ENCODE data around the gene CREB3L2.
A peak's percentile ranks its signal among the peaks of the same experiment; 100 is the strongest.

Gene CREB3L2

DNA sequence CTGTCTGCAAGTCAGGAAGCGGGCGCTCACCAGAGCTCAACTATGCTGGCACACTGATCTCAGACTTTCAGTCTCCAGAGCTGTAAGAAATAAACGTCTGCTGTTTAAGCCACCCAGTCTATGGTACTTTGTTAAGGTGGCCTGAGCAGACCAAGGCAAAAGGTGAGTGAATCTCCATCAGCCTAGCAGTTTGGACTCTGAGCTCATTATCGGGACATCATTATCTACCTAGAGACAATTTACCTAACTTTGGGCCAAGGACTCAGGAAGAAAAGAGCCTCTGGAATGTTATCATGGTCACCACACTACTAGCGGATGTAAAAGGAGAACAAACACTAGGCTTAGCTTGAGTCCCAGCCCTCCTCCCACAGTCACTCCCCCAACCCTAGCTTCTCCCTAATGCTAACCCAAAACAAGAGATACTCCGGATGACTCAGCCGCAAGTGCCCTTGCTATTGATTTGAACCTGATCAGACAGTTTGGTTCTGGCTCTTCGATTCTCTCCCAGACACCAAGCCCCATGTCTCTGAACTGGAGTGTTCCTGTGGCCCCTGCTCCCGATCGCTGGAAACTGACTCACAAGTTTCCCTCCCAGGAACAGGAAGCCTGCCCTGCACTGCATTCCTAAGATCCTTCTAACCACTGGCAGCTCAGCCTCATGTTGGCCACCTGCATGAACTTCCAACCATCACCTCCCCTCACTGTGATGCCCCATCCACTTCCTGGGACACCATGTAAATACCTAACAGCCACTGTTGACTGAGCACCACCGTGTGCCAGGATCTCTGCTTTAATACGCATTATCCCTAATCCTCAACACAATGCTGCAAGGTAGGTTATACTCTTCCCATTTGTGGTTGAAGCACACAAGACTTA, 34.5 kb downstream of the CREB3L2 start:
- H3K36me3 ChIP-seq (ENCODE audit: control insufficient read depth in 5 of 5, insufficient read depth in 5 of 5, low read length in 5 of 5): peaks cover 0 to 3% (median 0%) of the 10 kb centered on the region in 5 donors
- no peak overlapping the region for H3K27ac ChIP-seq (ENCODE audit: low read depth, low read length)
- peaks cover 4 to 46% (median 41%) of the 10 kb centered on the region in 5 donors for H3K4me1 ChIP-seq (ENCODE audit: control insufficient read depth in 5 of 5, insufficient read depth in 5 of 5, low read length in 5 of 5)
- no peak overlapping the region for H3K9ac ChIP-seq (ENCODE audit: low read length in 5 of 5)
- H3K27me3 ChIP-seq (ENCODE audit: control insufficient read depth in 5 of 5, insufficient read depth in 4 of 5, low read length in 5 of 5): no peaks in the 10 kb centered on the region
- no peaks in the 10 kb centered on the region for H3K9me3 ChIP-seq (ENCODE audit: control insufficient read depth in 5 of 5, low read length in 5 of 5)
- H3K4me3 ChIP-seq (ENCODE audit: low read depth in 1 of 5, low read length in 5 of 5): no peak overlapping the region

GRCh38 chr7:137966641-137967142, 35.2 kb downstream of the CREB3L2 start:
- Histone ChIP-seq H3K27me3 (ENCODE audit: control insufficient read depth in 5 of 5, insufficient read depth in 4 of 5, low read length in 5 of 5) (no peaks in the 10 kb centered on the region), H3K9me3 (ENCODE audit: control insufficient read depth in 5 of 5, low read length in 5 of 5) (no peaks in the 10 kb centered on the region), H3K9ac (ENCODE audit: low read length in 5 of 5) (no peak overlapping the region), H3K27ac (ENCODE audit: low read depth, low read length) (no peak overlapping the region), H3K36me3 (ENCODE audit: control insufficient read depth in 5 of 5, insufficient read depth in 5 of 5, low read length in 5 of 5) (peaks cover 0 to 3% (median 0%) of the 10 kb centered on the region in 5 donors), H3K4me3 (ENCODE audit: low read depth in 1 of 5, low read length in 5 of 5) (no peak overlapping the region), H3K4me1 (ENCODE audit: control insufficient read depth in 5 of 5, insufficient read depth in 5 of 5, low read length in 5 of 5) (peaks cover 4 to 46% (median 41%) of the 10 kb centered on the region in 5 donors)

GRCh38 chr7:137965942-137966640, 35.8 kb downstream of the CREB3L2 start:
- H3K4me1 ChIP-seq (ENCODE audit: control insufficient read depth in 5 of 5, insufficient read depth in 5 of 5, low read length in 5 of 5): peaks cover 4 to 47% (median 41%) of the 10 kb centered on the region in 5 donors

DNA sequence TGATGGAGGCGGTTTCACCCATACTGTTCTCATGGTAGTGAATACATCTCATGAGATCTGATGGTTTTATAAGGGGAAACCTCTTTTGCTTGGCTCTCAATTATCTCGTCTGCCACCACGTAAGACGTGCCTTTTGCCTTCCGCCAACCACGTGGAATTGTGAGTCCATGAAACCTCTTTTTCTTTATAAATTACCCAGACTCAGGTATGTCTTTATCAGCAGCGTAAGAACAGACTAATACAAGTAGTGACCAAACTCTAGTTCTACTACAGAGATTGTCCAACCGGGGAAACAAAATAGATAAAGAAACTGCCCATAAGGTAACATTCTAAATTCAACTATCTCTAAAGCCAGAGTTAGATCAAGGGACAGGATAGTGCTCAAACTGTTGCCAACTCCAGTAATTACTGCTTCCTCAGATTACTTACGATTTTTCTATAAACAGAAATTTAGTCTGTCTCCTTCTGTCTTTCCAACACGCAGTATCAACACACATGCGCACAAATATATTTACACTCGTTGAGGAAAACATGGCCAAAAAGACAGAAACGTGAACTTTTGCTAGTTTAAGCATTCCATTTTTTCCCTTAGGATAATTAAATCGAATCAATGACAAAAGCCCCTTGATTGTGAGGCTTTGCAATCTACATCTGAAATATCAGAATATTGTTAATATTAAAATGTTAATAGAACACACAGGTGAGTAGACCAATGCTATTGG, 36.9 kb downstream of the CREB3L2 start:
- no peaks in the 10 kb centered on the region for H3K27me3 ChIP-seq (ENCODE audit: control insufficient read depth in 5 of 5, insufficient read depth in 4 of 5, low read length in 5 of 5)
- H3K9me3 ChIP-seq (ENCODE audit: control insufficient read depth in 5 of 5, low read length in 5 of 5): no peaks in the 10 kb centered on the region
- peaks cover 0 to 3% (median 0%) of the 10 kb centered on the region in 5 donors for H3K36me3 ChIP-seq (ENCODE audit: control insufficient read depth in 5 of 5, insufficient read depth in 5 of 5, low read length in 5 of 5)
- peaks cover 0 to 38% (median 32%) of the 10 kb centered on the region in 5 donors for H3K4me1 ChIP-seq (ENCODE audit: control insufficient read depth in 5 of 5, insufficient read depth in 5 of 5, low read length in 5 of 5)
- H3K27ac ChIP-seq (ENCODE audit: low read depth, low read length): no peak overlapping the region
- no peak overlapping the region for H3K4me3 ChIP-seq (ENCODE audit: low read depth in 1 of 5, low read length in 5 of 5)
- no peak overlapping the region for H3K9ac ChIP-seq (ENCODE audit: low read length in 5 of 5)

More at GRCh38 chr7:137965942-137966640, 35.8 kb downstream of the CREB3L2 start:
- Histone ChIP-seq H3K9me3 (ENCODE audit: control insufficient read depth in 5 of 5, low read length in 5 of 5) (no peaks in the 10 kb centered on the region), H3K4me3 (ENCODE audit: low read depth in 1 of 5, low read length in 5 of 5) (no peak overlapping the region), H3K27ac (ENCODE audit: low read depth, low read length) (no peak overlapping the region), H3K27me3 (ENCODE audit: control insufficient read depth in 5 of 5, insufficient read depth in 4 of 5, low read length in 5 of 5) (no peaks in the 10 kb centered on the region), H3K36me3 (ENCODE audit: control insufficient read depth in 5 of 5, insufficient read depth in 5 of 5, low read length in 5 of 5) (peaks cover 0 to 3% (median 0%) of the 10 kb centered on the region in 5 donors), H3K9ac (ENCODE audit: low read length in 5 of 5) (no peak overlapping the region)

DNA sequence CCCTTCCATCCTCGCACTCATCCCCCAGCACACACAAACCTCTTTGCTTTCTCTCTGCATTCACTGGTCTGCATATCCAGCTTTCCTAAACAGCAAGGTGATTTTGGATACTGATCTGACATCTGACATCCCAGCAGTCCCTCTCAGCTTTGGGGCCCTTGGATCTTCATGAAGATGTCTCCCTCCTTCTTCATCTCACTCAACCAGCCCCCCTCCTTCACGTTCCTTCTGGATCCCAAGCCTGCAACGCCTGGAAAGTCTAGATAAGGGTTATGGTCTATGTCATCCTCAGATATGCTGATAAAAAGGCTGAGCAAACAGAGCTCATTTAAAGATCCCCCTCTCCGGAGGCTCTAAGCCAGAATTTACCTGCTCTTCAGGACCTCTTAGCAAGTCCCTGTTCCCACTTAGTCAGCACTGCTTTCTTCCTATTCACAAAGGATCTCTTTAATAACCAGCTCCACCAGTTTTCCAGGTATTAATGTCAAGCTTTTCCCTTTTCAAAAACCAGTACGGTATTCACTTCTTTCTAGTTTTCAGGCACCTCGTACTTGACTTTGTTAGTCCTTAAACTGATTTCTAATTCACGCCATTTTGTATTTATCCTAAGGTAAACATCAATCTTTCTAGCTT, 38.9 kb downstream of the CREB3L2 start:
- peaks cover under 1 to 43% (median 35%) of the 10 kb centered on the region in 5 donors for H3K4me1 ChIP-seq (ENCODE audit: control insufficient read depth in 5 of 5, insufficient read depth in 5 of 5, low read length in 5 of 5)
- peaks cover 0 to 4% (median 0%) of the 10 kb centered on the region in 5 donors for H3K36me3 ChIP-seq (ENCODE audit: control insufficient read depth in 5 of 5, insufficient read depth in 5 of 5, low read length in 5 of 5)
- H3K27me3 ChIP-seq (ENCODE audit: control insufficient read depth in 5 of 5, insufficient read depth in 4 of 5, low read length in 5 of 5): no peaks in the 10 kb centered on the region
- H3K27ac ChIP-seq (ENCODE audit: low read depth, low read length): no peak overlapping the region
- H3K4me3 ChIP-seq (ENCODE audit: low read depth in 1 of 5, low read length in 5 of 5): no peak overlapping the region
- H3K9ac ChIP-seq (ENCODE audit: low read length in 5 of 5): no peak overlapping the region
- H3K9me3 ChIP-seq (ENCODE audit: control insufficient read depth in 5 of 5, low read length in 5 of 5): no peaks in the 10 kb centered on the region

- Histone ChIP-seq H3K4me1 (ENCODE audit: control insufficient read depth in 5 of 5, insufficient read depth in 5 of 5, low read length in 5 of 5) (peaks cover 4 to 39% (median 36%) of the 10 kb centered on the region in 5 donors), H3K9me3 (ENCODE audit: control insufficient read depth in 5 of 5, low read length in 5 of 5) (no peaks in the 10 kb centered on the region), H3K36me3 (ENCODE audit: control insufficient read depth in 5 of 5, insufficient read depth in 5 of 5, low read length in 5 of 5) (peaks cover 0 to 5% (median 0%) of the 10 kb centered on the region in 5 donors), H3K4me3 (ENCODE audit: low read depth in 1 of 5, low read length in 5 of 5) (no peak overlapping the region), H3K27me3 (ENCODE audit: control insufficient read depth in 5 of 5, insufficient read depth in 4 of 5, low read length in 5 of 5) (no peaks in the 10 kb centered on the region), H3K27ac (ENCODE audit: low read depth, low read length) (no peak overlapping the region), H3K9ac (ENCODE audit: low read length in 5 of 5) (no peak overlapping the region)
Observed at GRCh38 chr7:137962491-137962874, 39.4 kb downstream of the CREB3L2 start.

GRCh38 chr7:137961200-137962177, 40.4 kb downstream of the CREB3L2 start:
- H3K4me1 ChIP-seq (ENCODE audit: control insufficient read depth in 5 of 5, insufficient read depth in 5 of 5, low read length in 5 of 5): peaks cover 4 to 40% (median 35%) of the 10 kb centered on the region in 5 donors
- H3K27me3 ChIP-seq (ENCODE audit: control insufficient read depth in 5 of 5, insufficient read depth in 4 of 5, low read length in 5 of 5): no peaks in the 10 kb centered on the region
- H3K4me3 ChIP-seq (ENCODE audit: low read depth in 1 of 5, low read length in 5 of 5): no peak overlapping the region
- no peak overlapping the region for H3K9ac ChIP-seq (ENCODE audit: low read length in 5 of 5)
- H3K36me3 ChIP-seq (ENCODE audit: control insufficient read depth in 5 of 5, insufficient read depth in 5 of 5, low read length in 5 of 5): peaks cover 0 to 5% (median 0%) of the 10 kb centered on the region in 5 donors
- peak overlapping the region; percentile 25 for H3K27ac ChIP-seq (ENCODE audit: low read depth, low read length)
- no peaks in the 10 kb centered on the region for H3K9me3 ChIP-seq (ENCODE audit: control insufficient read depth in 5 of 5, low read length in 5 of 5)

GRCh38 chr7:137960020-137960419, 41.9 kb downstream of the CREB3L2 start:
- Histone ChIP-seq H3K27ac (ENCODE audit: low read depth, low read length) (no peak overlapping the region), H3K4me1 (ENCODE audit: control insufficient read depth in 5 of 5, insufficient read depth in 5 of 5, low read length in 5 of 5) (peaks cover 4 to 43% (median 31%) of the 10 kb centered on the region in 5 donors), H3K36me3 (ENCODE audit: control insufficient read depth in 5 of 5, insufficient read depth in 5 of 5, low read length in 5 of 5) (peaks cover 0 to 5% (median 0%) of the 10 kb centered on the region in 5 donors), H3K27me3 (ENCODE audit: control insufficient read depth in 5 of 5, insufficient read depth in 4 of 5, low read length in 5 of 5) (no peaks in the 10 kb centered on the region), H3K9me3 (ENCODE audit: control insufficient read depth in 5 of 5, low read length in 5 of 5) (no peaks in the 10 kb centered on the region), H3K4me3 (ENCODE audit: low read depth in 1 of 5, low read length in 5 of 5) (no peak overlapping the region), H3K9ac (ENCODE audit: low read length in 5 of 5) (no peak overlapping the region)
